SK-N-SH (cell line): ENCODE measurements around the gene HDAC7. TPM values are rescaled to one million over a fixed set of nuclear protein-coding genes. Genes with fewer than 3 reads are reported as not detected.

Experiments
- CTCF ChIA-PET: fragments of 300-600, 350-600 bp; formaldehyde crosslinking; extraction: SDS; loops from one replicate; lab custom pipeline; 2021; lab: Yijun Ruan, JAX
- POLR2A ChIA-PET: fragments of 350-600 bp; sonication (Branson Sonifier 250); formaldehyde crosslinking; extraction: SDS; loops from one replicate; lab custom pipeline; 2020; ENCODE audit warnings: antibody characterized with exemption, inconsistent platforms; lab: Yijun Ruan, JAX
- DNase-seq: peaks from one replicate; pipeline ENCODE4 v3.0.0; 2012
- H2AFZ ChIP-seq: fragments of 200-600 bp; sonication (generic); 2 replicates; pipeline ENCODE4 v1.8.1; 2016; ENCODE audit warnings: antibody characterized with exemption, mild to moderate bottlenecking, low read depth
- H3F3A ChIP-seq: fragments of 200-600 bp; sonication (generic); replicated peaks from 2 replicates; pipeline ENCODE3; 2016; ENCODE audit warnings: antibody characterized with exemption, mild to moderate bottlenecking; ENCODE audit not compliant: insufficient read depth
- H3K27ac ChIP-seq, 2 experiments: fragments of 200-500 bp in 1 of 2; fragments of 200-600 bp in 1 of 2; sonication (Bioruptor generic) in 1 of 2; sonication (generic), shearing (Covaris generic) in 1 of 2; 2 replicates each; pipeline versions ENCODE4 v1.5.1 to v1.6.1; 2014 to 2016; ENCODE audit warnings: low read depth in 2 of 2, inconsistent platforms in 1 of 2, low read length in 1 of 2, mild to moderate bottlenecking in 1 of 2, mixed read lengths in 1 of 2
- H3K27me3 ChIP-seq: fragments of 200-600 bp; sonication (generic), shearing (Covaris generic); 2 replicates; pipeline ENCODE4 v1.6.1; 2016; ENCODE audit warnings: mixed run types; ENCODE audit not compliant: insufficient read depth
- H3K36me3 ChIP-seq, 2 experiments: fragments of 200-500 bp in 1 of 2; fragments of 200-600 bp in 1 of 2; sonication (Bioruptor generic) in 1 of 2; sonication (generic) in 1 of 2; replicated peaks in 1 of 2; 2 replicates each; pipeline versions ENCODE3 to v1.5.1; 2014 to 2016; ENCODE audit warnings: low read length in 1 of 2, mild to moderate bottlenecking in 1 of 2; ENCODE audit not compliant: insufficient read depth in 2 of 2, control insufficient read depth in 1 of 2
- H3K4me1 ChIP-seq, 2 experiments: fragments of 200-500 bp in 1 of 2; fragments of 200-600 bp in 1 of 2; sonication (Bioruptor generic) in 1 of 2; sonication (generic), shearing (Covaris generic) in 1 of 2; 2 replicates each; pipeline versions ENCODE4 v1.5.1 to v1.6.1; 2014 to 2016; ENCODE audit warnings: low read depth in 1 of 2, low read length in 1 of 2, mixed run types in 1 of 2; ENCODE audit not compliant: insufficient read depth in 2 of 2, control insufficient read depth in 1 of 2
- H3K4me2 ChIP-seq: fragments of 200-600 bp; sonication (generic), shearing (Covaris generic); 2 replicates; pipeline ENCODE4 v1.6.1; 2017; ENCODE audit warnings: mixed run types
- H3K4me3 ChIP-seq, 2 experiments: fragments of 200-500 bp in 1 of 2; fragments of 200-600 bp in 1 of 2; sonication (Bioruptor generic) in 1 of 2; sonication (generic), shearing (Covaris generic) in 1 of 2; 2 replicates each; pipeline versions ENCODE4 v1.5.1 to v1.8.1; 2014 to 2016; ENCODE audit warnings: low read depth in 2 of 2, inconsistent platforms in 1 of 2, low read length in 1 of 2, mild to moderate bottlenecking in 1 of 2, mixed read lengths in 1 of 2, moderate library complexity in 1 of 2
- H3K79me2 ChIP-seq: fragments of 200-600 bp; sonication (generic); 2 replicates; pipeline ENCODE4 v1.8.1; 2017; ENCODE audit warnings: mild to moderate bottlenecking; ENCODE audit not compliant: insufficient read depth
- H3K9ac ChIP-seq: fragments of 200-600 bp; sonication (generic); 2 replicates; pipeline ENCODE4 v1.6.1; 2017; ENCODE audit warnings: mixed run types
- H3K9me2 ChIP-seq: fragments of 200-600 bp; sonication (generic); 2 replicates; pipeline ENCODE4 v1.6.1; 2017; ENCODE audit warnings: mixed run types
- H3K9me3 ChIP-seq: fragments of 200-600 bp; sonication (generic); 2 replicates; pipeline ENCODE4 v1.6.1; 2017; ENCODE audit warnings: mixed run types, mild to moderate bottlenecking, moderate library complexity
- H4K20me1 ChIP-seq: fragments of 200-600 bp; sonication (generic); 2 replicates; pipeline ENCODE4 v1.6.1; 2017; ENCODE audit warnings: mild to moderate bottlenecking, mixed run types; ENCODE audit not compliant: insufficient read depth
- EP300 ChIP-seq, 2 experiments: IDR thresholded peaks; 2 replicates each; pipeline versions ENCODE4 v1.4.0 to v1.6.1; 2012; ENCODE audit warnings: borderline replicate concordance in 1 of 2, low read depth in 1 of 2, low read length in 1 of 2
- FOXJ3 ChIP-seq: sonication (generic); formaldehyde crosslinking; IDR thresholded peaks from 2 replicates; pipeline ENCODE4 v1.5.1; 2020; ENCODE audit warnings: mild to moderate bottlenecking, missing genetic modification reagents
- GATA2 ChIP-seq: sonication (generic); formaldehyde crosslinking; IDR thresholded peaks from 2 replicates; pipeline ENCODE4 v1.5.0; 2020; ENCODE audit warnings: mild to moderate bottlenecking, missing genetic modification reagents
- JUND ChIP-seq: IDR thresholded peaks from 2 replicates; pipeline ENCODE4 v1.4.0; 2012
- TEAD4 ChIP-seq: IDR thresholded peaks from 2 replicates; pipeline ENCODE4 v1.4.0; 2012; ENCODE audit warnings: mild to moderate bottlenecking, borderline replicate concordance; ENCODE audit not compliant: insufficient read depth
- WGBS: methylation state at CpG from one replicate; pipeline ENCODE4 v1.1.6; 2017; ENCODE audit warnings: low lambda C conversion rate; 5-methylcytosine and 5-hydroxymethylcytosine counted together
- polyA plus RNA-seq, 3 experiments: library from polyadenylated mRNA; depleted of rRNA; stranded (reverse); fragments of >200 nt; gene quantifications; 2 replicates each; pipeline ENCODE4 v1.2.3, GENCODE V29; 2012
- TF ChIP-seq, protein P1 (sequence below): fragments of 150-350 bp; IDR thresholded peaks from 2 replicates; pipeline ENCODE4 v1.6.1; 2016; ENCODE audit warnings: mild to moderate bottlenecking, low read depth, low read length
- TF ChIP-seq, protein P2 (sequence below): IDR thresholded peaks from 2 replicates; pipeline ENCODE4 v1.6.1; 2012; ENCODE audit warnings: mild to moderate bottlenecking, low read depth, low read length, moderate library complexity
- TF ChIP-seq, protein P3 (sequence below): IDR thresholded peaks from 2 replicates; pipeline ENCODE4 v1.4.0; 2012; ENCODE audit warnings: low read depth, borderline replicate concordance
- TF ChIP-seq, protein P4 (sequence below): IDR thresholded peaks from 2 replicates; pipeline ENCODE4; 2012

Gene HDAC7
- polyA plus RNA-seq, 1 of the 3 experiments (the other 2 are of a cell fraction), result 51.0 TPM

DNA sequence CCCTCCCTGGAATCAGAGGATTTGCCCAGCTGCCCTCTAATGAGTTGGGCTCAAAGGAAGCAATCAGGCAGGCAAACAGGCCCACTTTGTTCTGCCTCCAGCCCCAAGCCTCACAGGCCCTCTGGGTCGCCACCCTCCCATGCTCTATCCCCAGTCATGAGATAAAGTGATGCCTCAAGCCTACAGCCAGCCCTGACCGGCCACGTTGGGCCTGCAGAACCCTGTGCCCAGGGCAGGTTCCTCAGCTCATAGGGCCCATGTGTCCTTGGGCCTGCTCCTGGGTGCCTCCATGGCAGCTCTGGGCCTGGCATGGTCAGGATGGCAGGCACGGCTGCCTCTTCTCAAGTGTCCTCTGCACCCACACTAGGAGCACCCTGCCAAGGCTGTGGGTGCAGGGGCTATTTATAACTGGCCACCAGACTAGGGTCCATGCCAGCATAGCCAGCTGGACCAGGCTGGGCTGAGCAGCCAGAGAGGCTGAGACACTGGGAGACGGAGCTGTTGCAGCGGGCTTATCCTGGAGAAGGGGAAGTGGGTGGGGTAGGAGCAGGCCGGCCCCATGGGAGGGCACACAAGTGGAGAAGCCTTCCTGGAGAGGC is 20.2 kb downstream of the HDAC7 start:
- Histone ChIP-seq H3F3A (no peaks in the 10 kb centered on the region), H3K4me1 (peaks cover 12 to 40% of the 10 kb centered on the region in 2 experiments; a peak in 2 of 4 replicates), H3K4me2 (no peak overlapping the region), H3K4me3 (no peak overlapping the region), H3K27me3 (no peaks in the 10 kb centered on the region), H3K9me3 (no peaks in the 10 kb centered on the region), H3K36me3 (peaks cover 17 to 47% of the 10 kb centered on the region in 2 experiments), H2AFZ (no peak overlapping the region), H4K20me1 (peaks cover 62% of the 10 kb centered on the region), H3K9me2 (no peaks in the 10 kb centered on the region), H3K27ac (no peak overlapping the region; a peak in 1 of 4 replicates), H3K79me2 (peaks cover 65% of the 10 kb centered on the region), H3K9ac (no peak overlapping the region)
- TF ChIP-seq, protein P1, sequence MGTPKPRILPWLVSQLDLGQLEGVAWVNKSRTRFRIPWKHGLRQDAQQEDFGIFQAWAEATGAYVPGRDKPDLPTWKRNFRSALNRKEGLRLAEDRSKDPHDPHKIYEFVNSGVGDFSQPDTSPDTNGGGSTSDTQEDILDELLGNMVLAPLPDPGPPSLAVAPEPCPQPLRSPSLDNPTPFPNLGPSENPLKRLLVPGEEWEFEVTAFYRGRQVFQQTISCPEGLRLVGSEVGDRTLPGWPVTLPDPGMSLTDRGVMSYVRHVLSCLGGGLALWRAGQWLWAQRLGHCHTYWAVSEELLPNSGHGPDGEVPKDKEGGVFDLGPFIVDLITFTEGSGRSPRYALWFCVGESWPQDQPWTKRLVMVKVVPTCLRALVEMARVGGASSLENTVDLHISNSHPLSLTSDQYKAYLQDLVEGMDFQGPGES, result no peak
- TF ChIP-seq, protein P2, sequence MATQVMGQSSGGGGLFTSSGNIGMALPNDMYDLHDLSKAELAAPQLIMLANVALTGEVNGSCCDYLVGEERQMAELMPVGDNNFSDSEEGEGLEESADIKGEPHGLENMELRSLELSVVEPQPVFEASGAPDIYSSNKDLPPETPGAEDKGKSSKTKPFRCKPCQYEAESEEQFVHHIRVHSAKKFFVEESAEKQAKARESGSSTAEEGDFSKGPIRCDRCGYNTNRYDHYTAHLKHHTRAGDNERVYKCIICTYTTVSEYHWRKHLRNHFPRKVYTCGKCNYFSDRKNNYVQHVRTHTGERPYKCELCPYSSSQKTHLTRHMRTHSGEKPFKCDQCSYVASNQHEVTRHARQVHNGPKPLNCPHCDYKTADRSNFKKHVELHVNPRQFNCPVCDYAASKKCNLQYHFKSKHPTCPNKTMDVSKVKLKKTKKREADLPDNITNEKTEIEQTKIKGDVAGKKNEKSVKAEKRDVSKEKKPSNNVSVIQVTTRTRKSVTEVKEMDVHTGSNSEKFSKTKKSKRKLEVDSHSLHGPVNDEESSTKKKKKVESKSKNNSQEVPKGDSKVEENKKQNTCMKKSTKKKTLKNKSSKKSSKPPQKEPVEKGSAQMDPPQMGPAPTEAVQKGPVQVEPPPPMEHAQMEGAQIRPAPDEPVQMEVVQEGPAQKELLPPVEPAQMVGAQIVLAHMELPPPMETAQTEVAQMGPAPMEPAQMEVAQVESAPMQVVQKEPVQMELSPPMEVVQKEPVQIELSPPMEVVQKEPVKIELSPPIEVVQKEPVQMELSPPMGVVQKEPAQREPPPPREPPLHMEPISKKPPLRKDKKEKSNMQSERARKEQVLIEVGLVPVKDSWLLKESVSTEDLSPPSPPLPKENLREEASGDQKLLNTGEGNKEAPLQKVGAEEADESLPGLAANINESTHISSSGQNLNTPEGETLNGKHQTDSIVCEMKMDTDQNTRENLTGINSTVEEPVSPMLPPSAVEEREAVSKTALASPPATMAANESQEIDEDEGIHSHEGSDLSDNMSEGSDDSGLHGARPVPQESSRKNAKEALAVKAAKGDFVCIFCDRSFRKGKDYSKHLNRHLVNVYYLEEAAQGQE, result no peak
- no peak for TF ChIP-seq FOXJ3 (CRISPR knock-in tag)
- TF ChIP-seq EP300 (IDR thresholded peaks at IDR 0.05; ENCODE audit: borderline replicate concordance in 1 of 2, low read depth in 1 of 2, low read length in 1 of 2), result no peak
- TF ChIP-seq, protein P3, sequence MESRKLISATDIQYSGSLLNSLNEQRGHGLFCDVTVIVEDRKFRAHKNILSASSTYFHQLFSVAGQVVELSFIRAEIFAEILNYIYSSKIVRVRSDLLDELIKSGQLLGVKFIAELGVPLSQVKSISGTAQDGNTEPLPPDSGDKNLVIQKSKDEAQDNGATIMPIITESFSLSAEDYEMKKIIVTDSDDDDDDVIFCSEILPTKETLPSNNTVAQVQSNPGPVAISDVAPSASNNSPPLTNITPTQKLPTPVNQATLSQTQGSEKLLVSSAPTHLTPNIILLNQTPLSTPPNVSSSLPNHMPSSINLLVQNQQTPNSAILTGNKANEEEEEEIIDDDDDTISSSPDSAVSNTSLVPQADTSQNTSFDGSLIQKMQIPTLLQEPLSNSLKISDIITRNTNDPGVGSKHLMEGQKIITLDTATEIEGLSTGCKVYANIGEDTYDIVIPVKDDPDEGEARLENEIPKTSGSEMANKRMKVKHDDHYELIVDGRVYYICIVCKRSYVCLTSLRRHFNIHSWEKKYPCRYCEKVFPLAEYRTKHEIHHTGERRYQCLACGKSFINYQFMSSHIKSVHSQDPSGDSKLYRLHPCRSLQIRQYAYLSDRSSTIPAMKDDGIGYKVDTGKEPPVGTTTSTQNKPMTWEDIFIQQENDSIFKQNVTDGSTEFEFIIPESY, result no peak
- TF ChIP-seq, protein P4, sequence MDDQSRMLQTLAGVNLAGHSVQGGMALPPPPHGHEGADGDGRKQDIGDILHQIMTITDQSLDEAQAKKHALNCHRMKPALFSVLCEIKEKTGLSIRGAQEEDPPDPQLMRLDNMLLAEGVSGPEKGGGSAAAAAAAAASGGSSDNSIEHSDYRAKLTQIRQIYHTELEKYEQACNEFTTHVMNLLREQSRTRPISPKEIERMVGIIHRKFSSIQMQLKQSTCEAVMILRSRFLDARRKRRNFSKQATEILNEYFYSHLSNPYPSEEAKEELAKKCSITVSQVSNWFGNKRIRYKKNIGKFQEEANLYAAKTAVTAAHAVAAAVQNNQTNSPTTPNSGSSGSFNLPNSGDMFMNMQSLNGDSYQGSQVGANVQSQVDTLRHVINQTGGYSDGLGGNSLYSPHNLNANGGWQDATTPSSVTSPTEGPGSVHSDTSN, result no peak
- no peak for TF ChIP-seq GATA2 (CRISPR knock-in tag)
- no peak for TF ChIP-seq JUND
- TF ChIP-seq TEAD4, result no peak
- WGBS, result 100% methylated on average over 1 of the region's 7 CpGs
- ChIA-PET POLR2A (no interaction called here), CTCF (interaction anchor here (0.9 to 15.5 kb wide), 6 partner anchors 9 to 83 kb away, joined by 3 to 247 read pairs (median 14); no protein-coding TSS in a partner anchor)
- no peak for DNase-seq
